ENCODE data around the gene AMZ1.

AMZ1 gene

GRCh38 chr7:2649991-2650390 is 38.0 kb upstream of the AMZ1 start:
- intact Hi-C loops (cut with DNase I): no loop called here
- DNase-seq: no peak

GRCh38 chr7:2650451-2650850 is 37.6 kb upstream of the AMZ1 start:
- intact Hi-C loops (cut with DNase I): no loop called here
- DNase-seq: no peak

GRCh38 chr7:2651336-2651735 is 36.7 kb upstream of the AMZ1 start:
- DNase-seq: peak in 1 of 10 donors; percentile 82
- intact Hi-C loops (cut with DNase I): no loop called here

- no peak for DNase-seq
- intact Hi-C loops (cut with DNase I): no loop called here
These were observed 35.9 kb upstream of the AMZ1 start for GRCh38 chr7:2651847-2652735.

- no peak for DNase-seq
- intact Hi-C loops (cut with DNase I): no loop called here
These were observed 35.3 kb upstream of the AMZ1 start for GRCh38 chr7:2652736-2653060.

- DNase-seq: no peak
- intact Hi-C loops (cut with DNase I): no loop called here
These were observed 33.9 kb upstream of the AMZ1 start for GRCh38 chr7:2654059-2654458.

GRCh38 chr7:2655870-2656614 is 32.0 kb upstream of the AMZ1 start:
- no peak for DNase-seq

GRCh38 chr7:2657208-2657607 is 30.8 kb upstream of the AMZ1 start:
- DNase-seq: no peak
- intact Hi-C loops (cut with DNase I): no loop called here

More at GRCh38 chr7:2655870-2656614, 32.0 kb upstream of the AMZ1 start:
- intact Hi-C loops (cut with DNase I): no loop called here

- peak in 1 of 10 donors; percentile 83 for DNase-seq
- intact Hi-C loops (cut with DNase I): no loop called here
These were observed 29.9 kb upstream of the AMZ1 start for GRCh38 chr7:2657920-2658671.

GRCh38 chr7:2658941-2659340 is 29.1 kb upstream of the AMZ1 start:
- no peak for DNase-seq
- intact Hi-C loops (cut with DNase I): no loop called here

- intact Hi-C loops (cut with DNase I): no loop called here
- DNase-seq: peak in 2 of 10 donors; percentile 86 to 88
These were observed 28.2 kb upstream of the AMZ1 start for GRCh38 chr7:2659556-2660358.

GRCh38 chr7:2660359-2661095 is 27.5 kb upstream of the AMZ1 start:
- peak in 1 of 10 donors; percentile 82 for DNase-seq
- intact Hi-C loops (cut with DNase I): no loop called here

- intact Hi-C loops (cut with DNase I): no loop called here
- no peak for DNase-seq
These were observed 26.9 kb upstream of the AMZ1 start for GRCh38 chr7:2661096-2661449.

- peak in 2 of 10 donors; percentile 85 to 88 for DNase-seq
- intact Hi-C loops (cut with DNase I): no loop called here
These were observed 26.3 kb upstream of the AMZ1 start for GRCh38 chr7:2661602-2662272.

- intact Hi-C loops (cut with DNase I): no loop called here
These were observed 25.5 kb upstream of the AMZ1 start for GRCh38 chr7:2662273-2663120.

GRCh38 chr7:2663121-2663886 is 24.7 kb upstream of the AMZ1 start:
- peak in 2 of 10 donors; percentile 81 to 86 for DNase-seq
- intact Hi-C loops (cut with DNase I): no loop called here

More at GRCh38 chr7:2662273-2663120, 25.5 kb upstream of the AMZ1 start:
- peak in 2 of 10 donors; percentile 76 to 80 for DNase-seq

- DNase-seq: no peak
- intact Hi-C loops (cut with DNase I): no loop called here
These were observed 24.0 kb upstream of the AMZ1 start for GRCh38 chr7:2663960-2664359.

Measured in posterior cingulate gyrus (tissue), 11 donors.